ENCODE results near the gene C6orf47.

GRCh38 chr6:31708224-31708623 lies 47.6 kb upstream of the C6orf47 start:
- TF ChIP-seq EP300 (conservative IDR thresholded peaks at IDR 0.05; ENCODE audit: poor library complexity, severe bottlenecking) (no peak), CTCF (IDR thresholded peaks at IDR 0.05; ENCODE audit: poor library complexity, severe bottlenecking) (no peak), POLR2AphosphoS5 (IDR thresholded peaks at IDR 0.05) (no peak), TAF1 (IDR thresholded peaks at IDR 0.05; ENCODE audit: low read depth) (no peak), EZH2 (IDR thresholded peaks at IDR 0.05; ENCODE audit: borderline replicate concordance, insufficient read depth, low read length, poor library complexity, severe bottlenecking) (no peak), SMC3 (conservative IDR thresholded peaks at IDR 0.05; ENCODE audit: poor library complexity) (no peak), MXI1 (conservative IDR thresholded peaks at IDR 0.05; ENCODE audit: poor library complexity, severe bottlenecking) (no peak), RAD21 (conservative IDR thresholded peaks at IDR 0.05) (no peak), REST (IDR thresholded peaks at IDR 0.05; ENCODE audit: borderline replicate concordance) (no peak)

Measured in neural cell (in vitro differentiated cells).